K562 (cell line): Measurements from ENCODE around the gene WDR5B. TPM values are rescaled to one million over a fixed set of nuclear protein-coding genes. Genes with fewer than 3 reads are reported as not detected.
"Not testable (repeated sequence)": the region's sequence is repeated elsewhere in the genome, so short reads cannot be mapped to it uniquely, and the experiment has no call there.

Source experiments
- ATAC-seq: fragments of 200-7000 bp; cut with Tn5 transposase; 3 replicates; pipeline ENCODE4 v1.9.1; 2020; ENCODE audit warnings: moderate library complexity
- BruUV-seq: library from RNA; stranded (reverse); fragments of 400-500 nt; replicated peaks from 2 replicates; lab custom pipeline; 2021; lab: Mats Ljungman, UMichigan
- CTCF ChIA-PET: fragments of 300-600 bp; formaldehyde crosslinking; extraction: SDS; loops from one replicate; lab custom pipeline; 2021; ENCODE audit warnings: low intra/inter-chr PET ratio; lab: Yijun Ruan, JAX
- POLR2A ChIA-PET: fragments of 300-600, 350-650 bp; sonication (Branson Sonifier 250); formaldehyde crosslinking; extraction: SDS; loops from one replicate; lab custom pipeline; 2021; ENCODE audit warnings: antibody characterized with exemption, inconsistent platforms; lab: Yijun Ruan, JAX
- DNase-seq, 4 experiments: peaks; one replicate each; pipeline versions ENCODE4 v3.0.0 to v3.0.0-alpha.2; 2011 to 2018; ENCODE audit warnings: low spot score in 3 of 4, mixed read lengths in 3 of 4; ENCODE audit errors: extremely low read depth in 1 of 4
- FAIRE-seq: peaks from 2 replicates; lab custom pipeline; 2011; peaks lifted over from hg19 to GRCh38; lab: Jason Lieb, UNC
- H2AFZ ChIP-seq: 2 replicates; pipeline ENCODE4 v1.6.0; 2011; ENCODE audit warnings: low read depth, low read length, control low read depth, inconsistent platforms
- H3K27ac ChIP-seq: fragments of 200-600 bp; 3 replicates; pipeline ENCODE4 v1.8.0; 2011; ENCODE audit warnings: low read depth, mild to moderate bottlenecking, control low read depth, inconsistent platforms, low read length, moderate library complexity, mixed read lengths; ENCODE audit errors: extremely low read depth
- H3K27me3 ChIP-seq, 2 experiments: fragments of 300-600 bp in 1 of 2; 2 replicates in 1 of 2; 3 replicates in 1 of 2; pipeline versions ENCODE4 v1.6.0 to v1.8.0; 2011; ENCODE audit warnings: inconsistent platforms in 2 of 2, low read length in 2 of 2, mild to moderate bottlenecking in 1 of 2, mixed read lengths in 1 of 2, moderate library complexity in 1 of 2; ENCODE audit not compliant: control insufficient read depth in 2 of 2, insufficient read depth in 2 of 2
- H3K36me3 ChIP-seq: fragments of 300-600 bp; 3 replicates; pipeline ENCODE4 v1.8.0; 2011; ENCODE audit warnings: mild to moderate bottlenecking, low read length, inconsistent platforms; ENCODE audit not compliant: control insufficient read depth, insufficient read depth
- H3K4me1 ChIP-seq, 2 experiments: fragments of 200-600 bp in 1 of 2; replicated peaks in 1 of 2; 2 replicates in 1 of 2; 3 replicates in 1 of 2; pipeline versions ENCODE4 v1.5.1 to v1.8.0; 2011; ENCODE audit warnings: inconsistent platforms in 2 of 2, low read length in 2 of 2, mild to moderate bottlenecking in 1 of 2, mixed read lengths in 1 of 2, moderate library complexity in 1 of 2; ENCODE audit not compliant: control insufficient read depth in 2 of 2, insufficient read depth in 2 of 2
- H3K4me2 ChIP-seq: 2 replicates; pipeline ENCODE4 v1.6.1; 2011; ENCODE audit warnings: low read length, control low read depth, inconsistent platforms, mixed read lengths; ENCODE audit not compliant: insufficient read depth
- H3K4me3 ChIP-seq: fragments of 200-600 bp; sonication (generic), shearing (Covaris generic); 2 replicates; pipeline ENCODE4 v1.5.1; 2016; ENCODE audit warnings: control low read depth, inconsistent platforms
- H3K79me2 ChIP-seq: fragments of 200-600 bp; 3 replicates; pipeline ENCODE4 v1.8.0; 2011; ENCODE audit warnings: low read length, inconsistent platforms; ENCODE audit not compliant: control insufficient read depth, insufficient read depth
- H3K9ac ChIP-seq, 2 experiments: 2 replicates each; pipeline versions ENCODE4 v1.6.0 to v1.6.1; 2011; ENCODE audit warnings: low read depth in 2 of 2, low read length in 2 of 2, control low read depth in 1 of 2, inconsistent platforms in 1 of 2, mild to moderate bottlenecking in 1 of 2, mixed read lengths in 1 of 2; ENCODE audit not compliant: insufficient read depth in 1 of 2
- H3K9me1 ChIP-seq: one replicate; pipeline ENCODE4 v1.6.0; 2011; ENCODE audit warnings: inconsistent platforms, mild to moderate bottlenecking, low read length, moderate library complexity; ENCODE audit not compliant: control insufficient read depth, insufficient read depth
- H3K9me3 ChIP-seq: replicated peaks from 2 replicates; pipeline ENCODE4 v1.5.1; 2011; ENCODE audit warnings: low read depth, low read length, inconsistent platforms; ENCODE audit not compliant: control insufficient read depth, insufficient read depth
- H4K20me1 ChIP-seq: replicated peaks from 2 replicates; pipeline ENCODE4 v1.6.1; 2011; ENCODE audit warnings: low read length, inconsistent platforms, mixed read lengths; ENCODE audit not compliant: control insufficient read depth, insufficient read depth
- ARID1B ChIP-seq: fragments of 450-650 bp; IDR thresholded peaks from 2 replicates; pipeline ENCODE4 v1.6.1; 2016; ENCODE audit warnings: antibody characterized with exemption, mild to moderate bottlenecking, inconsistent platforms
- CBFA2T3 ChIP-seq: fragments of 450-650 bp; IDR thresholded peaks from 2 replicates; pipeline ENCODE4 v1.6.1; 2017
- HINFP ChIP-seq: fragments of 450-650 bp; conservative IDR thresholded peaks from 2 replicates; pipeline ENCODE4 v1.6.1; 2016; ENCODE audit warnings: missing genetic modification characterization, low read depth, mild to moderate bottlenecking, control low read depth, missing compliant biosample characterization
- NR2C2 ChIP-seq, 2 experiments: fragments of 200-800 bp in 1 of 2; sonication (Bioruptor generic) in 1 of 2; sonication (generic) in 1 of 2; formaldehyde crosslinking in 1 of 2; IDR thresholded peaks; 2 replicates each; pipeline versions ENCODE4 v1.6.1 to v1.8.0; 2016 to 2022; ENCODE audit warnings: mild to moderate bottlenecking in 1 of 2, missing compliant biosample characterization in 1 of 2, missing genetic modification characterization in 1 of 2, missing genetic modification reagents in 1 of 2
- PRDM10 ChIP-seq: fragments of 450-650 bp; IDR thresholded peaks from 2 replicates; pipeline ENCODE4 v1.6.1; 2018; ENCODE audit not compliant: partially characterized antibody
- TAL1 ChIP-seq: fragments of 450-650 bp; IDR thresholded peaks from 2 replicates; pipeline ENCODE4 v1.6.1; 2016; ENCODE audit warnings: mild to moderate bottlenecking
- TCF3 ChIP-seq: sonication (generic); formaldehyde crosslinking; IDR thresholded peaks from 2 replicates; pipeline ENCODE4 v1.4.0; 2020; ENCODE audit warnings: mild to moderate bottlenecking, missing genetic modification reagents
- WGBS: fragments of 100-300 bp; shearing (Covaris generic); methylation state at CpG from one replicate; pipeline ENCODE4 v1.1.6; 2016; ENCODE audit warnings: low coverage, mixed read lengths; ENCODE audit not compliant: insufficient coverage; ENCODE audit errors: missing lambda C conversion rate; 5-methylcytosine and 5-hydroxymethylcytosine counted together
- in situ Hi-C: fragments of 300-500 bp; cut with MboI; formaldehyde crosslinking; loops from 4 replicates; pipeline ENCODE4 v1.15.0; 2018; ENCODE audit warnings: inconsistent platforms, mixed read lengths
- intact Hi-C: fragments of 100-400 bp; cut with micrococcal nuclease; formaldehyde crosslinking; loops from 2 replicates; pipeline ENCODE4 v1.14.2; 2022
- polyA plus RNA-seq, 8 experiments: library from polyadenylated mRNA; depleted of rRNA in 4 of 8; stranded (reverse) in 5 of 8; unstranded in 3 of 8; fragments of >200 nt; fragmentation: Nextera tagmentation in 2 of 8; fragmentation: Illumina TruSeq in 1 of 8; extraction: Ambion mirVana in 2 of 8; extraction: Trizol in 1 of 8; gene quantifications; 2 replicates each; pipeline versions ENCODE4 v1.2.1 to v1.2.3, GENCODE V29; 2011 to 2014; ENCODE audit warnings: inconsistent platforms in 1 of 8, missing spikeins in 1 of 8
- total RNA-seq, 7 experiments: library from RNA; depleted of rRNA in 6 of 7; stranded (reverse); fragments of >200 nt in 6 of 7; fragmentation: Illumina TruSeq in 2 of 7; extraction: Trizol in 2 of 7; gene quantifications; 2 replicates each; pipeline versions ENCODE4 v1.2.1 to v1.2.3, GENCODE V29; 2011 to 2021; ENCODE audit warnings: low replicate concordance in 1 of 7

The WDR5B gene
- total and polyA plus RNA-seq, 9 of the 15 experiments (the other 6 are each of a cell fraction or from before 2014, with no cell fraction given): 2.8 to 10.1 (median 4.2) TPM

GRCh38 chr3:122365582-122366378 is 50.1 kb downstream of the WDR5B start (continued):
- peak; percentile 48; the same call in 1 of the 2 replicates for TF ChIP-seq TAL1
- peak; percentile 72 for TF ChIP-seq CBFA2T3
- 0 out of 2 replicates have a peak, but pooled peaks have one; percentile 38 for TF ChIP-seq TCF3 (CRISPR knock-in tag)
- peak; percentile 76 for TF ChIP-seq ARID1B
- TF ChIP-seq NR2C2 (CRISPR knock-in tag; IDR thresholded peaks at IDR 0.05): not testable (repeated sequence)
- TF ChIP-seq NR2C2 (tag; IDR thresholded peaks at IDR 0.05): peak; percentile 69
- TF ChIP-seq, all 486 proteins: peak for 23; not testable (repeated sequence) for 463

GRCh38 chr3:122365073-122365472 is 50.8 kb downstream of the WDR5B start:
- Histone ChIP-seq H3K9ac (no peak overlapping the region), H2AFZ (no peak overlapping the region), H3K4me2 (no peak overlapping the region), H3K79me2 (no peaks in the 10 kb centered on the region), H3K4me1 (no peaks in the 10 kb centered on the region; a peak in 2 of 5 replicates), H3K9me3 (no peaks in the 10 kb centered on the region), H3K9me1 (no peaks in the 10 kb centered on the region), H3K27ac (no peak overlapping the region), H3K27me3 (no peaks in the 10 kb centered on the region), H4K20me1 (no peaks in the 10 kb centered on the region), H3K4me3 (no peak overlapping the region), H3K36me3 (peaks cover 80% of the 10 kb centered on the region)
- in situ Hi-C loops: no loop called here
- ChIA-PET CTCF (no interaction called here), POLR2A (no interaction called here)
- BruUV-seq: no TSS peak
- DNase-seq: no peak
- TF ChIP-seq PRDM10: peak; percentile 45
- TF ChIP-seq HINFP (tag): no peak
- 85% methylated on average over 1 of the region's 1 CpG for WGBS
- ATAC-seq: no peak
- FAIRE-seq: no peak
- intact Hi-C loops: no loop called here
